GM12878 (cell line): ENCODE data around the gene AFF1. TPM values are rescaled to one million over a fixed set of nuclear protein-coding genes. Genes with fewer than 3 reads are reported as not detected.

Experiments
- ATAC-seq: fragments of 200-7000 bp; cut with Tn5 transposase; 3 replicates; pipeline ENCODE4 v1.9.1; 2020; ENCODE audit warnings: mild to moderate bottlenecking, moderate library complexity
- BruUV-seq: library from RNA; stranded (reverse); fragments of 400-500 nt; replicated peaks from 2 replicates; lab custom pipeline; 2021; lab: Mats Ljungman, UMichigan
- CTCF ChIA-PET: fragments of 300-600 bp; sonication (Branson Sonifier 250); formaldehyde crosslinking; extraction: SDS; loops from one replicate; lab custom pipeline; 2021; ENCODE audit warnings: inconsistent platforms; lab: Yijun Ruan, JAX
- POLR2A ChIA-PET: fragments of 350-600 bp; formaldehyde crosslinking; extraction: SDS; loops from one replicate; lab custom pipeline; 2021; ENCODE audit warnings: inconsistent platforms; lab: Charles Lee
- RAD21 ChIA-PET: fragments of 300-600 bp; sonication (Branson Sonifier 250); formaldehyde crosslinking; loops from one replicate; lab custom pipeline; 2023; ENCODE audit warnings: antibody characterized with exemption; ENCODE audit not compliant: unreplicated experiment; lab: Charles Lee
- SMC1A ChIA-PET: fragments of 300-600 bp; sonication (Branson Sonifier 250); formaldehyde crosslinking; loops from one replicate; lab custom pipeline; 2023; ENCODE audit not compliant: unreplicated experiment, uncharacterized antibody; lab: Charles Lee
- DNase-seq: peaks from one replicate; pipeline ENCODE4 v3.0.0-alpha.2; 2011; ENCODE audit warnings: low read depth, low spot score
- FAIRE-seq: peaks from 3 replicates; lab custom pipeline; 2011; peaks lifted over from hg19 to GRCh38; lab: Jason Lieb, UNC
- H2AFZ ChIP-seq: 2 replicates; pipeline ENCODE4 v1.6.0; 2011; ENCODE audit warnings: low read depth, low read length, control low read depth; ENCODE audit not compliant: control insufficient read depth
- H3K27ac ChIP-seq: 2 replicates; pipeline ENCODE4 v1.5.1; 2011; ENCODE audit warnings: control low read depth; ENCODE audit not compliant: control insufficient read depth, insufficient read depth
- H3K27me3 ChIP-seq, 2 experiments: replicated peaks in 1 of 2; 2 replicates each; pipeline versions ENCODE4 v1.6.0 to v1.6.1; 2011; ENCODE audit warnings: low read length in 1 of 2; ENCODE audit not compliant: control insufficient read depth in 2 of 2, insufficient read depth in 2 of 2
- H3K36me3 ChIP-seq, 2 experiments: 2 replicates each; pipeline ENCODE4 v1.5.1; 2011; ENCODE audit warnings: low read length in 1 of 2; ENCODE audit not compliant: control insufficient read depth in 2 of 2, insufficient read depth in 2 of 2
- H3K4me1 ChIP-seq: 2 replicates; pipeline ENCODE4 v1.6.1; 2011; ENCODE audit warnings: mild to moderate bottlenecking, low read length, moderate library complexity, mixed read lengths; ENCODE audit not compliant: control insufficient read depth, insufficient read depth
- H3K4me2 ChIP-seq: 2 replicates; pipeline ENCODE4 v1.6.0; 2011; ENCODE audit warnings: control low read depth; ENCODE audit not compliant: control insufficient read depth, insufficient read depth
- H3K4me3 ChIP-seq: fragments of 200-600 bp; sonication (generic); 2 replicates; pipeline ENCODE4 v1.5.1; 2016
- H3K79me2 ChIP-seq: 2 replicates; pipeline ENCODE4 v1.6.0; 2011; ENCODE audit warnings: low read length; ENCODE audit not compliant: control insufficient read depth, insufficient read depth
- H3K9ac ChIP-seq: 2 replicates; pipeline ENCODE4 v1.8.0; 2011; ENCODE audit warnings: low read length, control low read depth, mixed read lengths; ENCODE audit not compliant: control insufficient read depth, insufficient read depth
- H3K9me3 ChIP-seq: replicated peaks from 3 replicates; pipeline ENCODE4 v1.5.1; 2011; ENCODE audit warnings: mild to moderate bottlenecking, low read length; ENCODE audit not compliant: control insufficient read depth, insufficient read depth
- H4K20me1 ChIP-seq: 2 replicates; pipeline ENCODE4 v1.6.0; 2011; ENCODE audit not compliant: control insufficient read depth, insufficient read depth
- CBFB ChIP-seq: IDR thresholded peaks from 2 replicates; pipeline ENCODE4 v1.6.1; 2016; ENCODE audit warnings: antibody characterized with exemption, low read depth
- CREB1 ChIP-seq: IDR thresholded peaks from 2 replicates; pipeline ENCODE4 v1.6.1; 2012; ENCODE audit warnings: low read depth, mild to moderate bottlenecking, inconsistent platforms
- ESRRA ChIP-seq: IDR thresholded peaks from 2 replicates; pipeline ENCODE4 v1.6.1; 2012; ENCODE audit warnings: mild to moderate bottlenecking, low read length, improper control_type of control experiment
- HDAC2 ChIP-seq: fragments of 200-600 bp; sonication (generic); IDR thresholded peaks from 2 replicates; pipeline ENCODE4 v1.6.1; 2017
- MLLT1 ChIP-seq: fragments of 450-650 bp; IDR thresholded peaks from 2 replicates; pipeline ENCODE4 v1.6.1; 2016; ENCODE audit warnings: mild to moderate bottlenecking
- MYC ChIP-seq: IDR thresholded peaks from 2 replicates; pipeline ENCODE4 v1.6.1; 2011; ENCODE audit warnings: mild to moderate bottlenecking, low read length, moderate library complexity, inconsistent platforms; ENCODE audit not compliant: insufficient read depth, insufficient replicate concordance, insufficient read length, severe bottlenecking
- PAX5 ChIP-seq: IDR thresholded peaks from 2 replicates; pipeline ENCODE4 v1.6.1; 2011; ENCODE audit warnings: low read depth, low read length, borderline replicate concordance
- PML ChIP-seq: IDR thresholded peaks from 2 replicates; pipeline ENCODE4 v1.6.1; 2012; ENCODE audit warnings: low read length, inconsistent platforms
- POLR2A ChIP-seq: IDR thresholded peaks from 2 replicates; pipeline ENCODE4 v1.6.1; 2011; ENCODE audit warnings: low read depth, mild to moderate bottlenecking, low read length
- RB1 ChIP-seq: fragments of 450-650 bp; formaldehyde crosslinking; IDR thresholded peaks from 2 replicates; pipeline ENCODE4 v1.6.1; 2017; ENCODE audit warnings: mild to moderate bottlenecking, borderline replicate concordance
- SMAD1 ChIP-seq: fragments of 450-650 bp; IDR thresholded peaks from 2 replicates; pipeline ENCODE4 v1.6.1; 2018; ENCODE audit warnings: mild to moderate bottlenecking, low read depth; ENCODE audit not compliant: partially characterized antibody
- SMARCA5 ChIP-seq: fragments of 450-650 bp; IDR thresholded peaks from 2 replicates; pipeline ENCODE4 v1.6.1; 2017; ENCODE audit warnings: mild to moderate bottlenecking
- SPI1 ChIP-seq: IDR thresholded peaks from 2 replicates; pipeline ENCODE4 v1.6.1; 2011; ENCODE audit warnings: low read depth, mild to moderate bottlenecking, low read length, moderate library complexity, borderline replicate concordance; ENCODE audit not compliant: insufficient read depth
- ZBTB33 ChIP-seq: fragments of 450-650 bp; IDR thresholded peaks from 2 replicates; pipeline ENCODE4 v1.6.1; 2017; ENCODE audit warnings: mild to moderate bottlenecking
- WGBS: methylation state at CpG from one replicate; pipeline ENCODE4 v1.1.6; 2016; ENCODE audit warnings: low lambda C conversion rate; ENCODE audit not compliant: insufficient replicate concordance, insufficient coverage; ENCODE audit errors: missing lambda C conversion rate; 5-methylcytosine and 5-hydroxymethylcytosine counted together
- in situ Hi-C: fragments of 300-500 bp; cut with MboI; formaldehyde crosslinking; loops from 9 replicates; pipeline ENCODE4 v1.14.3; 2018; ENCODE audit warnings: mixed read lengths
- intact Hi-C: fragments of 100-400 bp; cut with micrococcal nuclease; formaldehyde crosslinking; loops from one replicate; pipeline ENCODE4 v1.14.2; 2022; ENCODE audit not compliant: unreplicated experiment
- polyA plus RNA-seq, 11 experiments: library from polyadenylated mRNA; depleted of rRNA in 4 of 11; unstranded in 6 of 11; stranded (reverse) in 5 of 11; fragments of >200 nt; fragmentation: Nextera tagmentation in 4 of 11; fragmentation: Illumina TruSeq in 1 of 11; extraction: Ambion mirVana in 4 of 11; extraction: Trizol in 1 of 11; gene quantifications; 1 replicate in 1 of 11; 2 replicates in 10 of 11; pipeline versions ENCODE4 v1.2.1 to v1.2.3, GENCODE V29; 2011 to 2016; ENCODE audit warnings: inconsistent platforms in 2 of 11, missing spikeins in 2 of 11, low read depth in 1 of 11
- total RNA-seq, 4 experiments: library from RNA; depleted of rRNA in 3 of 4; stranded (reverse); fragments of >200 nt in 3 of 4; fragmentation: Illumina TruSeq in 1 of 4; extraction: Trizol in 1 of 4; gene quantifications; 2 replicates each; pipeline versions ENCODE4 v1.2.1 to v1.2.3, GENCODE V29; 2013 to 2021

Gene AFF1
- total and polyA plus RNA-seq, 10 of the 15 experiments (the other 5 are each of a cell fraction or from before 2014, with no cell fraction given), result 3.5 to 56.1 (median 21.5) TPM

- Histone ChIP-seq H3K27me3 (no peaks in the 10 kb centered on the region), H3K4me2 (no peak overlapping the region), H4K20me1 (no peaks in the 10 kb centered on the region), H3K9me3 (no peaks in the 10 kb centered on the region), H2AFZ (no peak overlapping the region), H3K4me1 (no peaks in the 10 kb centered on the region), H3K4me3 (no peak overlapping the region), H3K79me2 (peaks cover 22% of the 10 kb centered on the region), H3K27ac (peak overlapping the region; percentile 21; the same call in 1 of the 2 replicates), H3K9ac (no peak overlapping the region), H3K36me3 (peaks cover 3 to 35% of the 10 kb centered on the region in 2 experiments)
- POLR2A ChIA-PET, result no interaction called here
- DNase-seq, result no peak
- intact Hi-C loops, result no loop called here
- FAIRE-seq, result no peak
- BruUV-seq, result TSS peak; percentile 20
- no peak for TF ChIP-seq RB1
- no peak for TF ChIP-seq ESRRA
- TF ChIP-seq ZBTB33, result no peak
- peak; percentile 19; the same call in 1 of the 2 replicates for TF ChIP-seq POLR2A
- SMC1A ChIA-PET, result interaction anchor here (0.9 to 1.3 kb wide), 3 partner anchors 31 to 162 kb away, joined by 3 to 4 read pairs (median 3); no protein-coding TSS in a partner anchor
- in situ Hi-C loops, result no loop called here
- 20% methylated on average over 1 of the region's 1 CpG for WGBS
- RAD21 ChIA-PET, result no interaction called here
- ATAC-seq, result peak; percentile 27
- CTCF ChIA-PET, result interaction anchor here (1.3 to 7.8 kb wide), 2 partner anchors 149 to 165 kb away, joined by 3 to 293 read pairs; no protein-coding TSS in a partner anchor
These were observed 152.2 kb downstream of the AFF1 start for GRCh38 chr4:87087015-87087414.

DNA sequence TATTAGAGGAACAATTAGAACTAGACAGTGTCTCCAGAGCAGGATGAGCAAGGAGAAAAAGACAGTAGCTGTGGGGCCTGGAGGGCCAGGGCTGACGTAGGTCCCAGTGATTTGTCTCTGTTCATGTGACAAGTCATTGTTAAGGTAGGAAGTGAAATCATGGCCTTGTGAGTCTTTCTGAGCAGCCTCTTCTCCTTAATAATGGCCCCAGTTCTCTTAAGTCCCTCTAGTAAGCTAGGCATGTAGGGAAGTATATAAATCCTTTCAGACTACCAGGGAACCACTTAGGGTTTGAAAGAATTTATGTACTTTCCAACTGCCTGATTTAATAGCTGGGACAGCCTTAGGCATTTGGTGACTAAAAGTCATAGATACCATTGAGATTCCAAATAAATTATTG lies 152.6 kb downstream of the AFF1 start:
- ChIA-PET SMC1A (interaction anchor here (0.8 to 6.9 kb wide), 8 partner anchors 10 to 165 kb away, joined by 3 to 115 read pairs (median 4); no protein-coding TSS in a partner anchor), CTCF (interaction anchor here (1.0 to 7.8 kb wide), 3 partner anchors 149 to 165 kb away, joined by 3 to 293 read pairs (median 4); no protein-coding TSS in a partner anchor), RAD21 (interaction anchor here (1.1 kb wide), 1 partner anchor 31 kb away, joined by 3 read pairs; no protein-coding TSS in a partner anchor), POLR2A (interaction anchor here (1.2 kb wide), 1 partner anchor 33 kb away, joined by 3 read pairs; no protein-coding TSS in a partner anchor)
- Histone ChIP-seq H3K9ac (no peak overlapping the region), H3K4me1 (peaks cover 2% of the 10 kb centered on the region; the same call in 1 of the 2 replicates), H3K27ac (no peak overlapping the region), H2AFZ (no peak overlapping the region), H3K36me3 (peaks cover 3 to 35% of the 10 kb centered on the region in 2 experiments), H3K4me2 (no peak overlapping the region), H4K20me1 (no peaks in the 10 kb centered on the region), H3K27me3 (no peaks in the 10 kb centered on the region), H3K4me3 (no peak overlapping the region), H3K79me2 (peaks cover 20% of the 10 kb centered on the region), H3K9me3 (no peaks in the 10 kb centered on the region)
- intact Hi-C loops (no loop called here), in situ Hi-C loops (no loop called here)
- DNase-seq (no peak), FAIRE-seq (no peak), ATAC-seq (peak; percentile 77)
- WGBS, result 88% methylated on average over 1 of the region's 1 CpG
- no TSS peak for BruUV-seq
- TF ChIP-seq CBFB (no peak), HDAC2 (no peak), SMAD1 (no peak), SPI1 (peak; percentile 11; the same call in 1 of the 2 replicates), PML (no peak), SMARCA5 (no peak), MLLT1 (no peak), CREB1 (0 out of 2 replicates have a peak, but pooled peaks have one; percentile 22), PAX5 (no peak), MYC (no peak)
